Fibroblast of lung (primary cell): Measurements from ENCODE around the gene DNAH8.

ENCODE experiments used
- EZH2 ChIP-seq: IDR thresholded peaks from 2 replicates; pipeline ENCODE4 v1.5.1; 2012; ENCODE audit warnings: low read length, control low read depth, mild to moderate bottlenecking; ENCODE audit errors: missing control alignments
- TF ChIP-seq, protein P1 (sequence below), 2 donors: IDR thresholded peaks in 1 of 2; conservative IDR thresholded peaks in 1 of 2; 1 replicate in 1 of 2; 2 replicates in 1 of 2; pipeline ENCODE4 v1.5.1; 2011 to 2012; ENCODE audit warnings: low read length in 2 of 2, control low read depth in 1 of 2, inconsistent platforms in 1 of 2, low read depth in 1 of 2, mild to moderate bottlenecking in 1 of 2

DNA sequence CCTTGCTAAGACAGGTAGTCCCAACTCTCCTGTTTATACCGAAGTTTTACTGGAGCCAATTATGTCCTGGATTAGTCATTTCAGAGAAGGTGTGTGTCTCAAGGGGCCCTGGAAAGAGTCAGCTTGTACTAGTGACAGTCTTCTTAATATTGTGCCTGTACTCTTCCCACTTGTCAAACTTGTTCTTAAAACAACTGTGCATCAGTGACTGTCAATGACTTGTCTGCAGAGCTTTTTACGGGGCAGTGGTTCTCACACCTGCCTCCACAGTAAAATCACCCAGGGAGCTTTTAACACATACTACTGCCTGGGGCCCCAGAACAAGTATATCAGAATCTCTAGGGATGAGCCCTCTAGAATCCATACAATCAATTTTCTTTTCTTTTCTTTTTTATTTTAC, 305.0 kb downstream of the DNAH8 start:
- TF ChIP-seq, protein P1, sequence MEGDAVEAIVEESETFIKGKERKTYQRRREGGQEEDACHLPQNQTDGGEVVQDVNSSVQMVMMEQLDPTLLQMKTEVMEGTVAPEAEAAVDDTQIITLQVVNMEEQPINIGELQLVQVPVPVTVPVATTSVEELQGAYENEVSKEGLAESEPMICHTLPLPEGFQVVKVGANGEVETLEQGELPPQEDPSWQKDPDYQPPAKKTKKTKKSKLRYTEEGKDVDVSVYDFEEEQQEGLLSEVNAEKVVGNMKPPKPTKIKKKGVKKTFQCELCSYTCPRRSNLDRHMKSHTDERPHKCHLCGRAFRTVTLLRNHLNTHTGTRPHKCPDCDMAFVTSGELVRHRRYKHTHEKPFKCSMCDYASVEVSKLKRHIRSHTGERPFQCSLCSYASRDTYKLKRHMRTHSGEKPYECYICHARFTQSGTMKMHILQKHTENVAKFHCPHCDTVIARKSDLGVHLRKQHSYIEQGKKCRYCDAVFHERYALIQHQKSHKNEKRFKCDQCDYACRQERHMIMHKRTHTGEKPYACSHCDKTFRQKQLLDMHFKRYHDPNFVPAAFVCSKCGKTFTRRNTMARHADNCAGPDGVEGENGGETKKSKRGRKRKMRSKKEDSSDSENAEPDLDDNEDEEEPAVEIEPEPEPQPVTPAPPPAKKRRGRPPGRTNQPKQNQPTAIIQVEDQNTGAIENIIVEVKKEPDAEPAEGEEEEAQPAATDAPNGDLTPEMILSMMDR (conservative IDR thresholded peaks at IDR 0.05 in 1 of 2, IDR thresholded peaks at IDR 0.05 in 1 of 2; ENCODE audit: low read depth in 1 of 2, low read length in 2 of 2), result no peak
- TF ChIP-seq EZH2, result no peak
